Sciatic nerve (tissue), 2 donors: Measurements from ENCODE around the gene EEFSEC. TPM values are rescaled to one million over a fixed set of nuclear protein-coding genes. Genes with fewer than 3 reads are reported as not detected.
"Not testable (repeated sequence)": the region's sequence is repeated elsewhere in the genome, so short reads cannot be mapped to it uniquely, and the experiment has no call there.

Source experiments
- ATAC-seq: fragments of 200-7000 bp; cut with Tn5 transposase; one replicate; pipeline ENCODE4 v1.9.1; 2020; ENCODE audit warnings: mild to moderate bottlenecking, moderate library complexity
- DNase-seq: peaks from one replicate; pipeline ENCODE4 v3.0.0-alpha.2; 2020; ENCODE audit warnings: low spot score
- intact Hi-C: fragments of 100-400 bp; cut with DNase I; formaldehyde crosslinking; loops from one replicate; pipeline ENCODE4 v1.14.2; 2022
- total RNA-seq: library from RNA; stranded (reverse); fragmentation: NEBNext Ultra II Directional; extraction: Animal tissue kit (Norgen Biotek cat#: 25700); gene quantifications from one replicate; pipeline ENCODE4 v1.2.1, GENCODE V29; 2021
- donor health status: DM: no; HTN: no; CAD: no.
- donor health status: DM: no; HTN: no; CAD: no.

The EEFSEC gene
- total RNA-seq, 1 donor from 2014 or later: 14.8 TPM

DNA sequence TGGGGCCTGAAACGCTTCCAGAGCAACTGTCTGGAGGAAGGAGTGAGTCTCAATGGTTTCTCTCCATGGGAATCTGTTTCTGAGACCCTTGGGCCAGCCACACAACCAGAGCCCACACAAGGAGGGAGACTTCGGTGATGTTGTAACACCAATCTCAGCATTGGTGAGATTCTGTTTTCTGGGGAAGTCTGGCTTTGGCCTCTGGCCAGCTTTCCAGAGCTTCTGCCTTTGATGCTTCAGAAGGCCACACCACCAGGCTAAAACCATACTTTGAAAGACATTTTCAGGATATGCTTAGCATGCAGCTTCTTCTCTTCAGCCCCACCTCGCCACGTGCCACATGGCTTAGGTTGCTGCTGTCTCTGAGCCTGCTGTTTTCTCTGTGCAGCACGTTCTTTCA is 3.6 kb upstream of the EEFSEC start:
- DNase-seq (peak; percentile 71), ATAC-seq (no peak)
- intact Hi-C loops: no loop called here

- intact Hi-C loops: no loop called here
These were observed 1.5 kb upstream of the EEFSEC start for GRCh38 chr3:128151758-128152274.

GRCh38 chr3:128152419-128153155 is 694 bp upstream of the EEFSEC start:
- ATAC-seq (no peak), DNase-seq (no peak)
- intact Hi-C loops: no loop called here

More at GRCh38 chr3:128151758-128152274, 1.5 kb upstream of the EEFSEC start:
- DNase-seq (no peak), ATAC-seq (no peak)

DNA sequence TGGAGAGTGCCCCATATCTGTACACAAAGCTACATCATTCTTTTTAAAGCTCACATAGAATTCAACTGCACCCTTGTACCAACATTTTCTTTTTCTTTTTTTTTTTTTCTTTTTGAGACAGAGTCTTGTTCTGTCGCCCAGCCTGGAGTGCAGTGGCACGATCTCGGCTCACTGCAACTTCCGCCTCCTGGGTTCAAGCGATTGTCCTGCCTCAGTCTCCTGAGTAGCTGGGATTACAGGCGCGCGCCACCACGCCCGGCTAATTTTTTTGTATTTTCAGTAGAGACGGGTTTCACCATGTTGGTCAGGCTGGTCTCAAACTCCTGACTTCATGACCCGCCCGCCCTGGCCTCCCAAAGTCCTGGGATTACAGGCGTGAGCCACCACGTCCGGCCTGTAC is 1.1 kb downstream of the EEFSEC start:
- DNase-seq, intact Hi-C loops, ATAC-seq: not testable (repeated sequence)

- DNase-seq: no peak
- ATAC-seq: no peak
- intact Hi-C loops: no loop called here
These were observed 2.5 kb downstream of the EEFSEC start for GRCh38 chr3:128155616-128156360.

- intact Hi-C loops: loop anchor here (10.0 kb wide), 1 partner anchor 164 kb away; no protein-coding TSS in a partner anchor
- ATAC-seq: no peak
These were observed 7.4 kb downstream of the EEFSEC start for GRCh38 chr3:128160661-128161060.

GRCh38 chr3:128163432-128163831 is 10.2 kb downstream of the EEFSEC start:
- DNase-seq: no peak
- ATAC-seq: no peak
- intact Hi-C loops: loop anchor here (10.0 kb wide), 1 partner anchor 161 kb away; no protein-coding TSS in a partner anchor

More at GRCh38 chr3:128160661-128161060, 7.4 kb downstream of the EEFSEC start:
- no peak for DNase-seq

- ATAC-seq (no peak), DNase-seq (no peak)
- intact Hi-C loops: loop anchor here (10.0 kb wide), 1 partner anchor 158 kb away; no protein-coding TSS in a partner anchor
These were observed 13.7 kb downstream of the EEFSEC start for GRCh38 chr3:128166971-128167453.

DNA sequence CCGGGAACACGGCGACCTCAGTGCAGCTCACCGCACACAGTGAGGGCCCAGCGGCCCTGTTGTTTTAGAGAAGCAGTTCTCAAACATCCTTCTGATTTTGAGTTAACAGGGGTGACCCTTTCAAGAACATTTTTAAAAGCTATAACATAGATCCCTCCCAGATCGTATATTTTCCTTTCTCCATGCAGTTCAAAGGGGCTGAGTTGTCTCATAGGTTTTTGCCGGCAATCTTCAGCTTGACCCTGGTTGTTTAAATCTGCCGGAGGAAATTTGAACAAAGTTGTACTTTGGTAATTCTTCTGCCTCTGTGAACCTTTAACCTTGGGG is 14.3 kb downstream of the EEFSEC start:
- ATAC-seq (no peak), DNase-seq (no peak)
- intact Hi-C loops: loop anchor here (10.0 kb wide), 1 partner anchor 157 kb away; no protein-coding TSS in a partner anchor

GRCh38 chr3:128167973-128168674 is 14.8 kb downstream of the EEFSEC start:
- ATAC-seq (no peak), DNase-seq (no peak)
- intact Hi-C loops: loop anchor here (10.0 kb wide), 1 partner anchor 157 kb away; no protein-coding TSS in a partner anchor

DNA sequence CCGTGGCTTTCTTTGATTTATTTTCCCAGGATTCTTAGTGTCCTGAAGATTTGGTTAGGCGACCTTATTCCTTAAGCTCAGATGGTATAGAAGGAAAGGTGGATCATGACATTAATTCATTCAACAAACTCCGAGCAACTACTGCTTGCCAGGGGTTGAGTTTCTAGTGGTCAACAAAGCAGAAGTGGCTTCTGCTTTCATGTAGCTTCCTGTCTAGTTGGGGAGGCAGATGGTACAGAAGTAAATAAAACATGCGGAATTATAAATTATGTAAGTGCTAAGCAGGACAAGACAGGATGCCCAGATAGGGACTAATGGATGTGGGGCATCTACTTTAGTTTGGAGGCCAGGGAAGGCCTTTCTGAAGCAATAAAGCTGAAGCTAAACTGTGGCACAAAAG is 15.6 kb downstream of the EEFSEC start:
- intact Hi-C loops: loop anchor here (10.0 kb wide), 1 partner anchor 156 kb away; no protein-coding TSS in a partner anchor
- ATAC-seq (no peak), DNase-seq (no peak)

GRCh38 chr3:128170866-128171516 is 17.7 kb downstream of the EEFSEC start:
- ATAC-seq (peak; percentile 88), DNase-seq (no peak)
- intact Hi-C loops: no loop called here

DNA sequence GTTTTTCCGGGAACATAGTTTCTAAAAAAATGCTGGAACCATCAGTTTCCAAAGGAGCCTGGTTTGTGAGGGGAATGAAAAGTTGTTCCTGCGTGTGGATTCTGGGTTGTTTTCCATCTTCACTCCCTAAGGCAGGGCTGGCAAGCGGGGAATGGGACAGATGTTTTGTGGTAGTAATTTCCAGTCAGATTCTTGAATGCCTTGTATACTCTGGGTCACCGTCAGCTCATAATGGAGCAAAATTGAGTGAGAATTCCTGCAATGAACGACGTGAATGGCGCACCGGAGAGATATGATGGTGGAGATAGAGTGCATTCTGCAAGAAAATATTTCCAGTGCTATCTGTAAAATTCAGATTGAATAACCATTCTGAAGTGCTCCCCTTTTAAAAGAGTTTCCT is 19.9 kb downstream of the EEFSEC start:
- intact Hi-C loops: no loop called here
- DNase-seq (no peak), ATAC-seq (no peak)

- intact Hi-C loops: no loop called here
- ATAC-seq (peak; percentile 9), DNase-seq (no peak)
These were observed 20.6 kb downstream of the EEFSEC start for GRCh38 chr3:128173849-128174248.

DNA sequence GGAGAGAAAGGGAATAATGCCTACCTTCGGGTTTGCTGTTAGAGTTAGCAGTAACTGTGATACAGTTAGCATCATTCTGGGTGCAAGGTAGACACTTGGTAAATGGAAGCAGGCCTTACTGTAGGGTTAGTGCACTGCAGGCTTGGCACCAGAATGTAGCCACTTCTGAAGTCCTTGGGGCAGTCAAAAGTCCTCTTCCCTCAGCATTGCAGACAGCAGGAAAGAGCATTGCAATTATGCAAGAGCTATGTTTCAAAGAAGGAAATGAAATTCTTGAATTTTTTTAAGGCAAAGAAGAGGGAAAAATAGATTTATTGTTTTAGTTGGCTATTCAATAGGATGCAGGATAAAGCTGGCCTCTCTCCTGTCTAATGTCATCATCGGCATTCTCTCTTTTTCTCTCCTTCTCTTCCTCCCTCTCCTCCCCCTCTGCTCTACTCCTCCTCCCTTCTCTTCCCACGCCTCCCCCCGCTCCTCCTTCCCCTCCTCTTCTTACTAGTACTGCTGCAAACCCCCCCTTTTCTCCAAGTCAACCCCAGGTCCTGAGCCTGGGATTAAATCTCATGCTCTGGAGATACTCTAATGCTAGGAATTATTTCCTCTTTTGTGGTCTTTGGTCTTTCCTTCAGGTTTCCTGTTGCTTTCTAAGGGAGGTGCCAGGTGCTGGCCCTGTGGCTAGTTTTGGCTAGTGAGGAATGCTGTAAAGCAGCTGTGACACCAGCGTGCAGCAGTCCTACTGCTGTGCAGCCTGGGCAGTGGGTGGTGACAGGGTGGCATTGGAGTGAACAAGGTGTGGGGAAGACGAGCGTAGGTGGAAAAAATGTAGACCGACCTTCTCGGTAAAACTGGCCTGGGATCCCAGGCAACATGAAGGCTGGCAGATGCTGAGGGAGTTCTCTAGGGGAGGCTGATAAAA is 21.7 kb downstream of the EEFSEC start:
- intact Hi-C loops: no loop called here
- ATAC-seq (peak; percentile 44), DNase-seq (no peak)

GRCh38 chr3:128175768-128176167 is 22.5 kb downstream of the EEFSEC start:
- no peak for ATAC-seq
- intact Hi-C loops: no loop called here
- no peak for DNase-seq

DNA sequence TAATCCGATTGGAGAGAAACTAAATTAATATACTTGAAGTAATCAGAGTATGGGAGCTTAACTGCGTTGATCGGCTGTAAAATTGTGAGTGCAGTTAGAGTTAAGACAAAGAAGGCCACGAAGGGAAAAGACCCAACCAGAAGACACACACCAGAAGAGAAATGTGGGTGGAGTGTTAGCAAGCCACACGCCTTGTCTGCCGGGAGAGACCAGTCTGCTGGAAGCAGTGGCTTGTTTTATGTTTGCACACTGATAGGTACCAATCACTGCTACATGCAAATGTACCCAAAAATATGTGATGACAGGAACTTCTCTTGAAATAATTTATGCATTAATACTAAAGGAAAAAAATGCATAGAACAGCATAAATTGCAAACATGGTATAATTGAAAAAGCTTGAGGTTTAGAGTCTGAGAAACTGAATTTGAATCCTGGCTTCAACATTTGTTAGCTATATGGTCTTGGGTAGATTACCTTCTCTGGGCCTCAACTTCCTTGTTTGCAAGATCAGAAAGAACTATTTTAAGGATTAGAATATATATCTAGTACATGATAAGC is 23.1 kb downstream of the EEFSEC start:
- ATAC-seq (no peak), DNase-seq (no peak)
- intact Hi-C loops: no loop called here
